Esophagus muscularis mucosa (tissue), 3 donors: ENCODE data around the gene TIMM22.

Source experiments
- POLR2A ChIP-seq: fragments of 450-650 bp; IDR thresholded peaks from one replicate; pipeline ENCODE4 v1.6.1; 2017; ENCODE audit warnings: antibody characterized with exemption, moderate library complexity, mild to moderate bottlenecking, low read depth
- TF ChIP-seq, protein P1 (sequence below), 3 experiments: fragments of 200-600 bp in 2 of 3; fragments of 450-650 bp in 1 of 3; sonication (generic) in 2 of 3; IDR thresholded peaks; one replicate each; pipeline ENCODE4 v1.5.1; 2017 to 2019; ENCODE audit warnings: antibody characterized with exemption in 3 of 3, mild to moderate bottlenecking in 2 of 3, moderate library complexity in 1 of 3

GRCh38 chr17:988561-988960 lies 8.4 kb upstream of the TIMM22 start:
- TF ChIP-seq, protein P1, sequence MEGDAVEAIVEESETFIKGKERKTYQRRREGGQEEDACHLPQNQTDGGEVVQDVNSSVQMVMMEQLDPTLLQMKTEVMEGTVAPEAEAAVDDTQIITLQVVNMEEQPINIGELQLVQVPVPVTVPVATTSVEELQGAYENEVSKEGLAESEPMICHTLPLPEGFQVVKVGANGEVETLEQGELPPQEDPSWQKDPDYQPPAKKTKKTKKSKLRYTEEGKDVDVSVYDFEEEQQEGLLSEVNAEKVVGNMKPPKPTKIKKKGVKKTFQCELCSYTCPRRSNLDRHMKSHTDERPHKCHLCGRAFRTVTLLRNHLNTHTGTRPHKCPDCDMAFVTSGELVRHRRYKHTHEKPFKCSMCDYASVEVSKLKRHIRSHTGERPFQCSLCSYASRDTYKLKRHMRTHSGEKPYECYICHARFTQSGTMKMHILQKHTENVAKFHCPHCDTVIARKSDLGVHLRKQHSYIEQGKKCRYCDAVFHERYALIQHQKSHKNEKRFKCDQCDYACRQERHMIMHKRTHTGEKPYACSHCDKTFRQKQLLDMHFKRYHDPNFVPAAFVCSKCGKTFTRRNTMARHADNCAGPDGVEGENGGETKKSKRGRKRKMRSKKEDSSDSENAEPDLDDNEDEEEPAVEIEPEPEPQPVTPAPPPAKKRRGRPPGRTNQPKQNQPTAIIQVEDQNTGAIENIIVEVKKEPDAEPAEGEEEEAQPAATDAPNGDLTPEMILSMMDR (IDR thresholded peaks at IDR 0.05): no peak
- TF ChIP-seq POLR2A: no peak
